ENCODE results near the gene MITF. TPM values are rescaled to one million over a fixed set of nuclear protein-coding genes. Genes with fewer than 3 reads are reported as not detected.

Gene MITF
- total and polyA plus RNA-seq, 3 experiments from 2014 or later, result 0.38 to 0.81 TPM; not detected in 1

- H3K36me3 Mint-ChIP-seq, result no peaks in the 10 kb centered on the region
- no peaks in the 10 kb centered on the region for H3K36me3 ChIP-seq (ENCODE audit: insufficient read depth, low read length)
- H3K4me1 ChIP-seq (ENCODE audit: insufficient read depth, low read length), result no peaks in the 10 kb centered on the region
- H3K4me3 ChIP-seq (ENCODE audit: low read length), result no peak overlapping the region
- no peaks in the 10 kb centered on the region for H3K9me3 ChIP-seq (ENCODE audit: low read length)
- H3K27me3 ChIP-seq (ENCODE audit: insufficient read depth, low read length, poor library complexity, severe bottlenecking), result no peaks in the 10 kb centered on the region
- no peak overlapping the region for H3K27ac Mint-ChIP-seq
- CTCF ChIA-PET, result no interaction called here
- no peaks in the 10 kb centered on the region for H3K4me1 Mint-ChIP-seq
- no peak overlapping the region for H3K4me3 Mint-ChIP-seq
- no peak overlapping the region for H3K27ac ChIP-seq (ENCODE audit: low read depth, low read length)
- DNase-seq, result no peak
- H3K27me3 Mint-ChIP-seq, result peaks cover 0 to 2% of the 10 kb centered on the region in 2 donors
- peaks cover 0 to 12% (median 1%) of the 10 kb centered on the region in 5 donors for H3K9me3 Mint-ChIP-seq
- POLR2A ChIA-PET, result no interaction called here
Measured at GRCh38 chr3:69976021-69976420, 236.8 kb downstream of the MITF start.

- H3K4me1 ChIP-seq (ENCODE audit: insufficient read depth, low read length), result no peaks in the 10 kb centered on the region
- no peak overlapping the region for H3K4me3 ChIP-seq (ENCODE audit: low read length)
- no peaks in the 10 kb centered on the region for H3K9me3 ChIP-seq (ENCODE audit: low read length)
- Mint-ChIP-seq H3K27ac (no peak overlapping the region), H3K4me3 (no peak overlapping the region), H3K27me3 (no peaks in the 10 kb centered on the region), H3K36me3 (no peaks in the 10 kb centered on the region), H3K4me1 (no peaks in the 10 kb centered on the region), H3K9me3 (peaks cover 0 to 9% (median 2%) of the 10 kb centered on the region in 5 donors)
- H3K36me3 ChIP-seq (ENCODE audit: insufficient read depth, low read length), result no peaks in the 10 kb centered on the region
- no peak for DNase-seq
- H3K27me3 ChIP-seq (ENCODE audit: insufficient read depth, low read length, poor library complexity, severe bottlenecking), result no peaks in the 10 kb centered on the region
- POLR2A ChIA-PET, result no interaction called here
- CTCF ChIA-PET, result no interaction called here
- no peak overlapping the region for H3K27ac ChIP-seq (ENCODE audit: low read depth, low read length)
Measured at GRCh38 chr3:69983546-69984265, 244.4 kb downstream of the MITF start.

GRCh38 chr3:69985266-69985665, 246.0 kb downstream of the MITF start:
- no peaks in the 10 kb centered on the region for H3K36me3 Mint-ChIP-seq
- no peak for DNase-seq
- H3K4me1 ChIP-seq (ENCODE audit: insufficient read depth, low read length), result no peaks in the 10 kb centered on the region
- H3K9me3 Mint-ChIP-seq, result peaks cover 0 to 9% (median 2%) of the 10 kb centered on the region in 5 donors
- no peaks in the 10 kb centered on the region for H3K36me3 ChIP-seq (ENCODE audit: insufficient read depth, low read length)
- POLR2A ChIA-PET, result no interaction called here
- no peak overlapping the region for H3K27ac Mint-ChIP-seq
- no peaks in the 10 kb centered on the region for H3K27me3 Mint-ChIP-seq
- H3K9me3 ChIP-seq (ENCODE audit: low read length), result no peaks in the 10 kb centered on the region
- H3K27me3 ChIP-seq (ENCODE audit: insufficient read depth, low read length, poor library complexity, severe bottlenecking), result no peaks in the 10 kb centered on the region
- H3K4me1 Mint-ChIP-seq, result no peaks in the 10 kb centered on the region
- CTCF ChIA-PET, result no interaction called here
- no peak overlapping the region for H3K4me3 ChIP-seq (ENCODE audit: low read length)
- H3K4me3 Mint-ChIP-seq, result no peak overlapping the region
- H3K27ac ChIP-seq (ENCODE audit: low read depth, low read length), result no peak overlapping the region

GRCh38 chr3:69986419-69986818, 247.2 kb downstream of the MITF start:
- CTCF ChIA-PET, result no interaction called here
- no peak overlapping the region for H3K27ac Mint-ChIP-seq
- no peaks in the 10 kb centered on the region for H3K4me1 Mint-ChIP-seq
- H3K4me3 ChIP-seq (ENCODE audit: low read length), result no peak overlapping the region
- H3K4me1 ChIP-seq (ENCODE audit: insufficient read depth, low read length), result no peaks in the 10 kb centered on the region
- no peaks in the 10 kb centered on the region for H3K36me3 ChIP-seq (ENCODE audit: insufficient read depth, low read length)
- no peak overlapping the region for H3K27ac ChIP-seq (ENCODE audit: low read depth, low read length)
- no peak for DNase-seq
- H3K36me3 Mint-ChIP-seq, result no peaks in the 10 kb centered on the region
- no peaks in the 10 kb centered on the region for H3K27me3 Mint-ChIP-seq
- POLR2A ChIA-PET, result no interaction called here
- H3K9me3 Mint-ChIP-seq, result peaks cover 0 to 9% (median 2%) of the 10 kb centered on the region in 5 donors
- H3K9me3 ChIP-seq (ENCODE audit: low read length), result no peaks in the 10 kb centered on the region
- H3K4me3 Mint-ChIP-seq, result no peak overlapping the region
- H3K27me3 ChIP-seq (ENCODE audit: insufficient read depth, low read length, poor library complexity, severe bottlenecking), result no peaks in the 10 kb centered on the region

GRCh38 chr3:69987833-69988232, 248.6 kb downstream of the MITF start:
- H3K4me3 ChIP-seq (ENCODE audit: low read length), result no peak overlapping the region
- POLR2A ChIA-PET, result no interaction called here
- no peak overlapping the region for H3K27ac Mint-ChIP-seq
- H3K27me3 ChIP-seq (ENCODE audit: insufficient read depth, low read length, poor library complexity, severe bottlenecking), result no peaks in the 10 kb centered on the region
- CTCF ChIA-PET, result no interaction called here
- no peak overlapping the region for H3K27ac ChIP-seq (ENCODE audit: low read depth, low read length)
- no peaks in the 10 kb centered on the region for H3K27me3 Mint-ChIP-seq
- H3K36me3 ChIP-seq (ENCODE audit: insufficient read depth, low read length), result no peaks in the 10 kb centered on the region
- no peaks in the 10 kb centered on the region for H3K36me3 Mint-ChIP-seq
- no peaks in the 10 kb centered on the region for H3K9me3 ChIP-seq (ENCODE audit: low read length)
- DNase-seq, result no peak
- no peak overlapping the region for H3K4me3 Mint-ChIP-seq
- peaks cover 0 to 4% (median 3%) of the 10 kb centered on the region in 5 donors for H3K9me3 Mint-ChIP-seq
- H3K4me1 ChIP-seq (ENCODE audit: insufficient read depth, low read length), result no peaks in the 10 kb centered on the region
- H3K4me1 Mint-ChIP-seq, result no peaks in the 10 kb centered on the region

- H3K9me3 Mint-ChIP-seq, result peaks cover 0 to 4% (median 0%) of the 10 kb centered on the region in 5 donors
- no peak for DNase-seq
Measured at GRCh38 chr3:69993757-69994156, 254.5 kb downstream of the MITF start.

GRCh38 chr3:69994919-69995318, 255.7 kb downstream of the MITF start:
- Mint-ChIP-seq H3K27ac (no peak overlapping the region), H3K9me3 (peaks cover 0 to 8% (median 0%) of the 10 kb centered on the region in 5 donors), H3K4me1 (no peaks in the 10 kb centered on the region), H3K27me3 (no peaks in the 10 kb centered on the region), H3K4me3 (no peak overlapping the region), H3K36me3 (no peaks in the 10 kb centered on the region)
- Histone ChIP-seq H3K27me3 (ENCODE audit: insufficient read depth, low read length, poor library complexity, severe bottlenecking) (no peaks in the 10 kb centered on the region), H3K4me1 (ENCODE audit: insufficient read depth, low read length) (no peaks in the 10 kb centered on the region), H3K36me3 (ENCODE audit: insufficient read depth, low read length) (no peaks in the 10 kb centered on the region), H3K9me3 (ENCODE audit: low read length) (no peaks in the 10 kb centered on the region), H3K27ac (ENCODE audit: low read depth, low read length) (no peak overlapping the region), H3K4me3 (ENCODE audit: low read length) (no peak overlapping the region)
- CTCF ChIA-PET, result no interaction called here
- DNase-seq, result no peak
- POLR2A ChIA-PET, result no interaction called here

More at GRCh38 chr3:69993757-69994156, 254.5 kb downstream of the MITF start:
- no peaks in the 10 kb centered on the region for H3K36me3 ChIP-seq (ENCODE audit: insufficient read depth, low read length)
- Mint-ChIP-seq H3K27ac (peak overlapping the region in 1 of 8 donors; percentile 47), H3K27me3 (no peaks in the 10 kb centered on the region), H3K4me1 (no peaks in the 10 kb centered on the region), H3K4me3 (no peak overlapping the region), H3K36me3 (no peaks in the 10 kb centered on the region)
- no peaks in the 10 kb centered on the region for H3K9me3 ChIP-seq (ENCODE audit: low read length)
- ChIA-PET POLR2A (no interaction called here), CTCF (interaction anchor here (0.6 kb wide), 1 partner anchor 529 kb away, joined by 3 read pairs; no protein-coding TSS in a partner anchor)
- H3K4me3 ChIP-seq (ENCODE audit: low read length), result no peak overlapping the region
- H3K27me3 ChIP-seq (ENCODE audit: insufficient read depth, low read length, poor library complexity, severe bottlenecking), result no peaks in the 10 kb centered on the region
- no peaks in the 10 kb centered on the region for H3K4me1 ChIP-seq (ENCODE audit: insufficient read depth, low read length)
- no peak overlapping the region for H3K27ac ChIP-seq (ENCODE audit: low read depth, low read length)

- CTCF ChIA-PET, result no interaction called here
- no peaks in the 10 kb centered on the region for H3K27me3 ChIP-seq (ENCODE audit: insufficient read depth, low read length, poor library complexity, severe bottlenecking)
- no peak overlapping the region for H3K4me3 Mint-ChIP-seq
Measured at GRCh38 chr3:69997631-69998307, 258.5 kb downstream of the MITF start.

More at GRCh38 chr3:69997631-69998307, 258.5 kb downstream of the MITF start:
- no peaks in the 10 kb centered on the region for H3K36me3 Mint-ChIP-seq
- Histone ChIP-seq H3K4me1 (ENCODE audit: insufficient read depth, low read length) (no peaks in the 10 kb centered on the region), H3K27ac (ENCODE audit: low read depth, low read length) (no peak overlapping the region), H3K4me3 (ENCODE audit: low read length) (no peak overlapping the region), H3K9me3 (ENCODE audit: low read length) (no peaks in the 10 kb centered on the region), H3K36me3 (ENCODE audit: insufficient read depth, low read length) (no peaks in the 10 kb centered on the region)
- no peaks in the 10 kb centered on the region for H3K4me1 Mint-ChIP-seq
- H3K27ac Mint-ChIP-seq, result no peak overlapping the region
- POLR2A ChIA-PET, result no interaction called here
- H3K9me3 Mint-ChIP-seq, result peaks cover 0 to 4% (median 0%) of the 10 kb centered on the region in 5 donors
- H3K27me3 Mint-ChIP-seq, result no peaks in the 10 kb centered on the region
- no peak for DNase-seq
